Panc1 (cell line): ENCODE data around the gene BYSL. TPM values are rescaled to one million over a fixed set of nuclear protein-coding genes. Genes with fewer than 3 reads are reported as not detected.
A peak's percentile ranks its signal among the peaks of the same experiment; 100 is the strongest.

Experiments
- ATAC-seq: fragments of 200-7000 bp; cut with Tn5 transposase; 2 replicates; pipeline ENCODE4 v1.9.1; 2020; ENCODE audit warnings: mild to moderate bottlenecking, moderate library complexity
- BruUV-seq: library from RNA; stranded (reverse); fragments of 400-500 nt; replicated peaks from 2 replicates; lab custom pipeline; 2021; lab: Mats Ljungman, UMichigan
- CTCF ChIA-PET: fragments of 300-600 bp; sonication (Branson Sonifier 250); formaldehyde crosslinking; loops from one replicate; lab custom pipeline; 2022; ENCODE audit warnings: antibody characterized with exemption; lab: Charles Lee
- POLR2A ChIA-PET: fragments of 300-600 bp; sonication (Branson Sonifier 250); formaldehyde crosslinking; loops from one replicate; lab custom pipeline; 2022; ENCODE audit warnings: antibody characterized with exemption; lab: Charles Lee
- DNase-seq: peaks from one replicate; pipeline ENCODE4 v3.0.0-alpha.2; 2010; ENCODE audit warnings: low read depth, low spot score
- H3K27ac ChIP-seq: 2 replicates; pipeline ENCODE4 v1.5.1; 2011; ENCODE audit warnings: mild to moderate bottlenecking, low read length, inconsistent platforms
- H3K27me3 ChIP-seq: fragments of 200-500 bp; sonication (Bioruptor generic); 2 replicates; pipeline ENCODE4 v1.6.0; 2014; ENCODE audit warnings: low read length, inconsistent platforms; ENCODE audit not compliant: control insufficient read depth, insufficient read depth
- H3K36me3 ChIP-seq: fragments of 200-500 bp; sonication (Bioruptor generic); 2 replicates; pipeline ENCODE4 v1.5.1; 2014; ENCODE audit warnings: inconsistent platforms, mild to moderate bottlenecking, low read length, moderate library complexity; ENCODE audit not compliant: control insufficient read depth, insufficient read depth
- H3K4me1 ChIP-seq: 2 replicates; pipeline ENCODE4 v1.5.1; 2011; ENCODE audit warnings: inconsistent platforms, mild to moderate bottlenecking, low read length, moderate library complexity; ENCODE audit not compliant: control insufficient read depth, insufficient read depth
- H3K4me3 ChIP-seq, 2 experiments: 2 replicates each; pipeline ENCODE4 v1.5.1; 2011 to 2012; ENCODE audit warnings: low read depth in 2 of 2, low read length in 2 of 2, mild to moderate bottlenecking in 2 of 2, inconsistent platforms in 1 of 2, moderate library complexity in 1 of 2
- H3K9me3 ChIP-seq: fragments of 200-500 bp; sonication (Bioruptor generic); 2 replicates; pipeline ENCODE4 v1.5.1; 2014; ENCODE audit warnings: low read depth, mild to moderate bottlenecking, inconsistent platforms, low read length, moderate library complexity; ENCODE audit not compliant: control insufficient read depth, insufficient read depth
- CTCF ChIP-seq: fragments of 450-650 bp; IDR thresholded peaks from 2 replicates; pipeline ENCODE4 v1.5.1; 2017; ENCODE audit warnings: mild to moderate bottlenecking
- POLR2AphosphoS5 ChIP-seq: IDR thresholded peaks from 2 replicates; pipeline ENCODE4 v1.6.1; 2012; ENCODE audit warnings: mild to moderate bottlenecking, low read depth, low read length, moderate library complexity
- REST ChIP-seq, 2 experiments: IDR thresholded peaks; 2 replicates each; pipeline ENCODE4 v1.6.1; 2011 to 2012; ENCODE audit warnings: low read depth in 2 of 2, control low read depth in 1 of 2, low read length in 1 of 2, mild to moderate bottlenecking in 1 of 2, moderate library complexity in 1 of 2; ENCODE audit not compliant: insufficient read depth in 1 of 2
- SIN3A ChIP-seq: IDR thresholded peaks from 2 replicates; pipeline ENCODE4 v1.6.1; 2012; ENCODE audit warnings: low read depth, mild to moderate bottlenecking, low read length, moderate library complexity, borderline replicate concordance; ENCODE audit not compliant: insufficient read depth
- TCF7L2 ChIP-seq: IDR thresholded peaks from 2 replicates; pipeline ENCODE4 v1.6.1; 2011; ENCODE audit warnings: mild to moderate bottlenecking, low read depth, low read length, inconsistent platforms
- in situ Hi-C: cut with HindIII; loops from 2 replicates; pipeline ENCODE4 v1.10.0; 2016; ENCODE audit warnings: low sequenced_read_pairs, low pct_unique_long_range_greater_than_20kb
- intact Hi-C: fragments of 100-400 bp; cut with micrococcal nuclease; formaldehyde crosslinking; loops from one replicate; pipeline ENCODE4 v1.10.0; 2022; ENCODE audit not compliant: unreplicated experiment
- total RNA-seq: library from RNA; stranded (reverse); gene quantifications from one replicate; pipeline ENCODE4 v1.2.1, GENCODE V29; 2021; ENCODE audit not compliant: unreplicated experiment

Gene BYSL
- total RNA-seq, 1 experiment from 2014 or later: 49.1 TPM

DNA sequence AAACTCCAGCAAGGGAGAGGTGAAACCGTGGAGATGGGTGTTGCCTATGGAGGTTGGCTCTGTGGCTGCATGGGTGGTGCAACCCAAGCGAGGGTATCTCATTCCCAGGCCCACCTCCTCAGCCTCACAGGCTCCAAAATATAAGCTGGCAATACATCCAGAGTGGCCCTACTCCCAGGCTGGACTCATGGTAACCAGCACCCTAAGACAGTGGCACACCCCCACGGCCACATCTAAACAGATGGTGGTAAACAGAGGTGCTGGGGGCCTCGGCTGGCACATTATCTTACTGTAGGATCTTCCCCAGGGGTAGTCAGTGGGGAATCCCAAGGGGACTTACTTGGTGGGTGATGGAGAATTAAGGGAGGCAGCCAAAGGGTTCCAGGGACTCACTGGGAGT lies 54.0 kb downstream of the BYSL start:
- in situ Hi-C loops (no loop called here), intact Hi-C loops (no loop called here)
- Histone ChIP-seq H3K27me3 (no peaks in the 10 kb centered on the region), H3K36me3 (no peaks in the 10 kb centered on the region), H3K4me1 (peaks cover 5% of the 10 kb centered on the region; the same call in 1 of the 2 replicates), H3K27ac (no peak overlapping the region), H3K4me3 (no peak overlapping the region), H3K9me3 (no peaks in the 10 kb centered on the region)
- no peak for ATAC-seq
- no peak for TF ChIP-seq TCF7L2
- TF ChIP-seq SIN3A: no peak
- TF ChIP-seq POLR2AphosphoS5: no peak
- no peak for TF ChIP-seq CTCF
- no peak for TF ChIP-seq REST (IDR thresholded peaks at IDR 0.05; ENCODE audit: insufficient read depth in 1 of 2, low read depth in 2 of 2, low read length in 1 of 2)
- ChIA-PET CTCF (no interaction called here), POLR2A (no interaction called here)
- no TSS peak for BruUV-seq
- no peak for DNase-seq

GRCh38 chr6:41976794-41977484 lies 55.6 kb downstream of the BYSL start:
- H3K36me3 ChIP-seq: no peaks in the 10 kb centered on the region
- in situ Hi-C loops: no loop called here
- ChIA-PET CTCF (no interaction called here), POLR2A (no interaction called here)
- no peaks in the 10 kb centered on the region for H3K9me3 ChIP-seq
- no TSS peak for BruUV-seq
- peak; percentile 93 for ATAC-seq
- intact Hi-C loops: no loop called here
- no peaks in the 10 kb centered on the region for H3K27me3 ChIP-seq
- DNase-seq: no peak
- no peak for TF ChIP-seq SIN3A
- TF ChIP-seq REST (IDR thresholded peaks at IDR 0.05; ENCODE audit: insufficient read depth in 1 of 2, low read depth in 2 of 2, low read length in 1 of 2): no peak
- TF ChIP-seq TCF7L2: no peak
- no peak for TF ChIP-seq CTCF
- no peak for TF ChIP-seq POLR2AphosphoS5
- no peak overlapping the region for H3K4me3 ChIP-seq
- H3K4me1 ChIP-seq: peaks cover 5% of the 10 kb centered on the region; the same call in 1 of the 2 replicates
- no peak overlapping the region for H3K27ac ChIP-seq
